ENCODE results near the gene ETV5.

GRCh38 chr3:186094696-186095425, 14.0 kb downstream of the ETV5 start:
- TF ChIP-seq POLR2AphosphoS5 (IDR thresholded peaks at IDR 0.05; ENCODE audit: low read depth, low read length), result no peak
- TF ChIP-seq POLR2A (IDR thresholded peaks at IDR 0.05; ENCODE audit: low read depth, low read length), result no peak
